Thyroid gland (tissue), 4 donors: ENCODE results near the gene IL6R. TPM values are rescaled to one million over a fixed set of nuclear protein-coding genes. Genes with fewer than 3 reads are reported as not detected.

Experiments used
- DNase-seq, 2 donors: peaks; one replicate each; pipeline ENCODE4 v3.0.0-alpha.2; 2019
- H3K27ac ChIP-seq, 3 donors: fragments of 200-600 bp; sonication (generic); 1 replicate in 2 of 3; 2 replicates in 1 of 3; pipeline ENCODE4 v1.5.1; 2016 to 2019; ENCODE audit warnings: mild to moderate bottlenecking in 1 of 3, moderate library complexity in 1 of 3
- H3K27me3 ChIP-seq: fragments of 200-600 bp; sonication (generic); one replicate; pipeline ENCODE4 v1.5.1; 2019
- H3K36me3 ChIP-seq, 2 donors: fragments of 200-600 bp; sonication (generic); one replicate each; pipeline ENCODE4 v1.5.1; 2016 to 2019
- H3K4me1 ChIP-seq, 2 donors: fragments of 200-600 bp; sonication (generic); one replicate each; pipeline ENCODE4 v1.5.1; 2017 to 2019
- H3K4me3 ChIP-seq, 3 donors: fragments of 200-600 bp; sonication (generic); replicated peaks in 1 of 3; 1 replicate in 2 of 3; 2 replicates in 1 of 3; pipeline ENCODE4 v1.5.1; 2016; ENCODE audit warnings: mild to moderate bottlenecking in 1 of 3
- H3K9me3 ChIP-seq: fragments of 200-600 bp; sonication (generic); one replicate; pipeline ENCODE4 v1.5.1; 2017
- CTCF ChIP-seq, 6 experiments: fragments of 200-600 bp in 3 of 6; fragments of 450-650 bp in 3 of 6; sonication (generic) in 3 of 6; IDR thresholded peaks; one replicate each; pipeline ENCODE4 v1.5.1; 2016 to 2019; ENCODE audit warnings: antibody characterized with exemption in 6 of 6, mild to moderate bottlenecking in 2 of 6, inconsistent platforms in 1 of 6, moderate library complexity in 1 of 6
- POLR2A ChIP-seq, 2 donors: fragments of 450-650 bp; IDR thresholded peaks; one replicate each; pipeline ENCODE4 v1.6.1; 2017; ENCODE audit warnings: antibody characterized with exemption in 2 of 2, mild to moderate bottlenecking in 2 of 2, moderate library complexity in 1 of 2
- WGBS, 2 donors: methylation state at CpG; one replicate each; pipeline ENCODE4 v1.1.5; 2017; 5-methylcytosine and 5-hydroxymethylcytosine counted together
- intact Hi-C: fragments of 100-400 bp; cut with DNase I; formaldehyde crosslinking; loops from one replicate; pipeline ENCODE4 v1.15.1; 2023
- total RNA-seq, 4 donors: library from RNA; depleted of rRNA; stranded (reverse); fragments of >200 nt; gene quantifications; one replicate each; pipeline ENCODE4 v1.2.3, GENCODE V29; 2016

Gene IL6R
- total RNA-seq, 4 donors from 2014 or later, result 4.4 to 15.3 (median 7.4) TPM

- DNase-seq, result peak; percentile 23 to 38
- no peaks in the 10 kb centered on the region for H3K9me3 ChIP-seq
- TF ChIP-seq POLR2A (IDR thresholded peaks at IDR 0.05) (no peak), CTCF (IDR thresholded peaks at IDR 0.05) (no peak)
- intact Hi-C loops, result no loop called here
- peaks cover 20 to 45% of the 10 kb centered on the region in 2 donors for H3K4me1 ChIP-seq
- H3K27me3 ChIP-seq, result no peaks in the 10 kb centered on the region
- H3K36me3 ChIP-seq, result peaks cover 0 to 2% of the 10 kb centered on the region in 2 donors
- H3K4me3 ChIP-seq, result no peak overlapping the region
- H3K27ac ChIP-seq, result peak overlapping the region; percentile 44 to 56 (median 55)
- 32 to 37% methylated on average over 5 of the region's 5 CpGs for WGBS, 2 donors
Observed at GRCh38 chr1:154496383-154496782, 91.2 kb downstream of the IL6R start.

GRCh38 chr1:154497026-154497806 lies 92.1 kb downstream of the IL6R start:
- Histone ChIP-seq H3K4me1 (peaks cover 20 to 45% of the 10 kb centered on the region in 2 donors), H3K9me3 (no peaks in the 10 kb centered on the region), H3K4me3 (no peak overlapping the region), H3K27me3 (no peaks in the 10 kb centered on the region), H3K36me3 (peaks cover 0 to 2% of the 10 kb centered on the region in 2 donors), H3K27ac (peak overlapping the region; percentile 44 to 56 (median 55))
- peak; percentile 50 to 60 for DNase-seq
- WGBS, 2 donors, result 29 to 33% methylated on average over 5 of the region's 5 CpGs
- intact Hi-C loops, result no loop called here
- no peak for TF ChIP-seq POLR2A (IDR thresholded peaks at IDR 0.05)
- TF ChIP-seq CTCF (IDR thresholded peaks at IDR 0.05), result no peak

GRCh38 chr1:154499446-154499845 lies 94.3 kb downstream of the IL6R start:
- TF ChIP-seq CTCF (IDR thresholded peaks at IDR 0.05) (no peak), POLR2A (IDR thresholded peaks at IDR 0.05) (no peak)
- 83 to 87% methylated on average over 1 of the region's 1 CpG for WGBS, 2 donors
- H3K4me3 ChIP-seq, result peak overlapping the region in 1 of 3 donors; percentile 54
- intact Hi-C loops, result no loop called here
- H3K4me1 ChIP-seq, result peaks cover 20 to 52% of the 10 kb centered on the region in 2 donors
- DNase-seq, result no peak
- peaks cover 0 to 2% of the 10 kb centered on the region in 2 donors for H3K36me3 ChIP-seq
- no peaks in the 10 kb centered on the region for H3K27me3 ChIP-seq
- no peaks in the 10 kb centered on the region for H3K9me3 ChIP-seq
- H3K27ac ChIP-seq, result peak overlapping the region in 1 of 3 donors; percentile 68

GRCh38 chr1:154500533-154500932 lies 95.4 kb downstream of the IL6R start:
- DNase-seq, result no peak
- Histone ChIP-seq H3K4me3 (peak overlapping the region in 2 of 3 donors; percentile 32 to 54), H3K27ac (peak overlapping the region in 2 of 3 donors; percentile 68 to 78), H3K36me3 (peaks cover 0 to 2% of the 10 kb centered on the region in 2 donors), H3K4me1 (peaks cover 20 to 43% of the 10 kb centered on the region in 2 donors), H3K9me3 (no peaks in the 10 kb centered on the region), H3K27me3 (no peaks in the 10 kb centered on the region)
- TF ChIP-seq CTCF (IDR thresholded peaks at IDR 0.05) (no peak), POLR2A (IDR thresholded peaks at IDR 0.05) (no peak)
- intact Hi-C loops, result no loop called here
- 58% methylated on average over 8 of the region's 8 CpGs for WGBS, 2 donors

GRCh38 chr1:154501423-154502065 lies 96.4 kb downstream of the IL6R start:
- peak; percentile 71 to 73 for DNase-seq
- no peaks in the 10 kb centered on the region for H3K9me3 ChIP-seq
- peaks cover 17 to 33% of the 10 kb centered on the region in 2 donors for H3K4me1 ChIP-seq
- peak overlapping the region; percentile 62 to 78 (median 68) for H3K27ac ChIP-seq
- 3 to 6% methylated on average over 5 to 17 of the region's 54 CpGs for WGBS, 2 donors
- TF ChIP-seq POLR2A (IDR thresholded peaks at IDR 0.05), result peak in 1 of 2 donors; percentile 33
- no peak for TF ChIP-seq CTCF (IDR thresholded peaks at IDR 0.05)
- intact Hi-C loops, result no loop called here
- peak overlapping the region; percentile 25 to 54 (median 32) for H3K4me3 ChIP-seq
- peaks cover 0 to 2% of the 10 kb centered on the region in 2 donors for H3K36me3 ChIP-seq
- H3K27me3 ChIP-seq, result no peaks in the 10 kb centered on the region
